LNCAP (cell line): ENCODE data around the gene STUM.

Experiments used
- TF ChIP-seq, protein P1 (sequence below): fragments of 450-650 bp; IDR thresholded peaks from 2 replicates; pipeline ENCODE4 v1.5.1; 2017; ENCODE audit warnings: mild to moderate bottlenecking

STUM gene

DNA sequence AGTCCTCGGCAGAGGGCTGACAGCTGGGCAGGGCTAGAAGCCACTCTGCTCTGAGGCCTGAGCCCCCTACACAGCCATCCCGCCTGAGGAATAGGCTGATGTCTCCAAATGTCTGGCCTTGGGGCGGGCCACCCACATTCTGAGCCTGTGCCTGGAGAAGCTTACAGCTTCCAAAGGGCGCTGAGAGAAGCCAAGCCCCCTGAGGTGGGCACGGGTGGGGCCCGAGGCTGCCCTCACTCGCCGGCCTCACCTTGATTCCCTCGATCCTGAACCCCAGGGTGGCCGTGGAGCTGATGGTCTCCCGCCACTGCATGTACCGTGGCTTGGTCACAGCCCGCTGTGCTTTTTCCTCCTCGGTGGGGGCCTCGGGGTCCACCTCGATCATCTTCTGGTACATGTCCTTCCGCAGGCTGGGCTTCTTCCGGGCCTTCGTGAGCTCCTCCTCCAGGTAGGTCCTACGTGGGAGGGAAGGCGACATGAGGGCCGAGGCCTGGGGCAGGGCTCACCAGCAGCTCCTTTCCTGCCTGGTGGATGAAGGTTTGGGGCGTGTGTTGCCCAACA is 93.2 kb downstream of the STUM start:
- TF ChIP-seq, protein P1, sequence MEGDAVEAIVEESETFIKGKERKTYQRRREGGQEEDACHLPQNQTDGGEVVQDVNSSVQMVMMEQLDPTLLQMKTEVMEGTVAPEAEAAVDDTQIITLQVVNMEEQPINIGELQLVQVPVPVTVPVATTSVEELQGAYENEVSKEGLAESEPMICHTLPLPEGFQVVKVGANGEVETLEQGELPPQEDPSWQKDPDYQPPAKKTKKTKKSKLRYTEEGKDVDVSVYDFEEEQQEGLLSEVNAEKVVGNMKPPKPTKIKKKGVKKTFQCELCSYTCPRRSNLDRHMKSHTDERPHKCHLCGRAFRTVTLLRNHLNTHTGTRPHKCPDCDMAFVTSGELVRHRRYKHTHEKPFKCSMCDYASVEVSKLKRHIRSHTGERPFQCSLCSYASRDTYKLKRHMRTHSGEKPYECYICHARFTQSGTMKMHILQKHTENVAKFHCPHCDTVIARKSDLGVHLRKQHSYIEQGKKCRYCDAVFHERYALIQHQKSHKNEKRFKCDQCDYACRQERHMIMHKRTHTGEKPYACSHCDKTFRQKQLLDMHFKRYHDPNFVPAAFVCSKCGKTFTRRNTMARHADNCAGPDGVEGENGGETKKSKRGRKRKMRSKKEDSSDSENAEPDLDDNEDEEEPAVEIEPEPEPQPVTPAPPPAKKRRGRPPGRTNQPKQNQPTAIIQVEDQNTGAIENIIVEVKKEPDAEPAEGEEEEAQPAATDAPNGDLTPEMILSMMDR: no peak

DNA sequence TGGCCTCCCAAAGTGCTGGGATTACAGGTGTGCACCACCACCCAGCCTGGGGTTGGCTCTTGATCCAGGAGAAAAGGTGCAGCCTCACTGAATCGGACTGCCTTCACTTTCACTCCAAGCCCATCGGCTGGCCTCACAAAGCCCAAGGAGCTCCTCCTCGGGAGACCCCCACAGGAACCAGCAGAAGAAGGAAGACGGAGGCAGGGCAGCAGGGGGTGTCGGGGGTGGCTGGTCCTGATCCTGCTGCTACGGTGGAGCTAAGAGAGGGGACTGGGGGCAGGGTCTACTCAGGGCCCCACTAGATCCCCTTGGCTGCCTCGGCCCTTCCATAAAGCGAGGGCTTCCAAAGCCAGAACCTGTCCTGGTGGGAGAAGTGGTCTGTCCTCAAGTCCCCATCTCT is 93.9 kb downstream of the STUM start:
- TF ChIP-seq, protein P1: no peak

GRCh38 chr1:226643177-226643576 is 94.6 kb downstream of the STUM start:
- TF ChIP-seq, protein P1: no peak

- TF ChIP-seq, protein P1: no peak
Observed at GRCh38 chr1:226643611-226644540, 95.3 kb downstream of the STUM start.

- TF ChIP-seq, protein P1: no peak
Observed at GRCh38 chr1:226644541-226645176, 96.1 kb downstream of the STUM start.

DNA sequence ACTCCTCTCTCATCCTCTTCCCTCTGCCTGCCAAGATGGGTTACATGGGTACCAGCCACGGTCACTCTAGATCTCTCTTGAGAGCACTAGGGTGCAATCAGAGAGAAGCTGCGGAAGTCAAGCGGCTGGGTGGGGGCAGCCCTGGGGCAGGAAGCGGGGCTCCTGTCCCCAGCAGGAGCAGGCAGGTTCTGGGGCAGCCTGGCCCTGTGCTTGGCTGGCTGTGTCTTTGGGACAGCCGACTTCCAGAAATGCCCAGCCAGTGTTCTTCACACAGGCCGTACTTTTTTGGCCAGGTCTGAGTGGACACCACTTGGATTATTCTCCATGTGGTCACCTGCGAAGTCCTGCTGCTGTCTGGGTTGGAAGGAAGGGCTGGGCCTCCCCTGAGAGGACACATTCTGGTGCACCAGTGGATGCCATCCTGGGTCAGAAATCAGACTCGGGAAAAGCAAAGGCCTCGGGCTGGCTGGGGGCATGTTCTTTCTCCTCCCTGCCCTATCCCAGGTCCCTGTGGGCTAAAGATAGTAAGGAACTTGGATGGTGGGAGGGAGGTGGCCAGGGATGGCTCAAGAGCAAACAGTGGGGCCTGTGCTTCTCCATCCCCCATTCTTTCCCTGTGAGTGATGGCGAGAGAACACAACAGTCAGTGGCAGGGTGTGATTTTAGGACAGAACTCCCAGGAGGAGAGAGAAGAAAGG is 96.9 kb downstream of the STUM start:
- TF ChIP-seq, protein P1: no peak
